Measurements from ENCODE around the gene ATP10B. TPM values are rescaled to one million over a fixed set of nuclear protein-coding genes. Genes with fewer than 3 reads are reported as not detected.

The ATP10B gene
- polyA plus RNA-seq, 1 of the 3 experiments (the other 2 are of a cell fraction): not detected

DNA sequence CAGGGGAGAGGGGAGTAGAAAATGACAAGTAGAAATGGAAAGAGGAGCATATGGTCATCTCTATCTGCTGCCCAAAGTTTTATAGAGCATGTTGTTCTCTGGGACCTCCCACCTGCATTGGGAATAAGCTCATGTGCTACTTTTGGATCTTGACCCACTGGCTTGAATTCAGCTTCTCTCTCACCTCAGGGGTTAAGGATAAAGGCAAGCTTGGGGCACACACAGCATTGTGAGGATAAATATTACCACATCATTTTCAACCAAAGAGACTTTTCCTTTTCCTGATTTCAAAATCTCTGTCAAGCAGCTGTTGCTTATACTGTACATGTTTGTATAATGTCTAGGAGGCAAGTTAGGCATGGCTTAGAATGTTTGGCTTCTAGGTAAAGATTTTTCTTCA is 16.6 kb downstream of the ATP10B start:
- H2AFZ ChIP-seq (ENCODE audit: low read depth): no peak overlapping the region
- DNase-seq: no peak
- H3F3A ChIP-seq (replicated peaks; ENCODE audit: insufficient read depth): no peaks in the 10 kb centered on the region
- no peaks in the 10 kb centered on the region for H3K9me3 ChIP-seq
- no peaks in the 10 kb centered on the region for H3K79me2 ChIP-seq (ENCODE audit: insufficient read depth)
- H3K27me3 ChIP-seq (ENCODE audit: insufficient read depth): no peaks in the 10 kb centered on the region
- no peaks in the 10 kb centered on the region for H3K36me3 ChIP-seq (replicated peaks in 1 of 2; ENCODE audit: control insufficient read depth in 1 of 2, insufficient read depth in 2 of 2, low read length in 1 of 2)
- H3K4me2 ChIP-seq: no peak overlapping the region
- H4K20me1 ChIP-seq (ENCODE audit: insufficient read depth): no peaks in the 10 kb centered on the region
- H3K27ac ChIP-seq (ENCODE audit: low read depth in 2 of 2, low read length in 1 of 2): no peak overlapping the region
- TF ChIP-seq YY1 (IDR thresholded peaks at IDR 0.05; ENCODE audit: low read depth) (no peak), MEF2A (IDR thresholded peaks at IDR 0.05; ENCODE audit: borderline replicate concordance, low read depth) (no peak), RXRA (IDR thresholded peaks at IDR 0.05; ENCODE audit: borderline replicate concordance, low read depth) (no peak), NRF1 (IDR thresholded peaks at IDR 0.05; ENCODE audit: low read depth, low read length) (no peak), RCOR1 (IDR thresholded peaks at IDR 0.05; ENCODE audit: low read length) (no peak)
- CTCF ChIA-PET: interaction anchor here (1.4 kb wide), 1 partner anchor 11 kb away, joined by 3 read pairs; no protein-coding TSS in a partner anchor
- H3K4me3 ChIP-seq (ENCODE audit: low read depth in 2 of 2, low read length in 1 of 2): no peak overlapping the region
- H3K9ac ChIP-seq: no peak overlapping the region
- no peaks in the 10 kb centered on the region for H3K9me2 ChIP-seq
- no peaks in the 10 kb centered on the region for H3K4me1 ChIP-seq (ENCODE audit: control insufficient read depth in 1 of 2, insufficient read depth in 2 of 2, low read depth in 1 of 2, low read length in 1 of 2)
- POLR2A ChIA-PET: no interaction called here

DNA sequence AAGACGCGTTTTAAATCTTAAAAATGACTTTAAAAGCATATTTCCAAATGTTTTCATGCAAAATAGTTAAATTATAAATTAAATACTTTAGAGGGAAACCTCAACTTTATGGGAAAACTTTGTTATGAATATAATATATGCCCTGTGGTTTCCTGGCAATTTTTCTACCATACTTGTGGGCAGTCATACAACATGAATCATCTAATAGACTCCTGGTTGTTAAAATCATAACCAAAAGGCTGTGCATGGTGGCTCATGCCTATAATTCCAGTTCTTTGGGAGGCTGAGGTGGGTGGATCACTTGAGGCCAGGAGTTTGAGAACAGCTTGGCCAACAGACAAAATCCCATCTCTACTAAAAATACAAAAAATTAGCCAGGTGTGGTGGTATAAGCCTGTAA is 18.2 kb downstream of the ATP10B start:
- Histone ChIP-seq H3K4me2 (no peak overlapping the region), H3K9me3 (no peaks in the 10 kb centered on the region), H4K20me1 (ENCODE audit: insufficient read depth) (no peaks in the 10 kb centered on the region), H3K4me3 (ENCODE audit: low read depth in 2 of 2, low read length in 1 of 2) (no peak overlapping the region), H3K27ac (ENCODE audit: low read depth in 2 of 2, low read length in 1 of 2) (no peak overlapping the region), H3K9me2 (no peaks in the 10 kb centered on the region), H3K79me2 (ENCODE audit: insufficient read depth) (no peaks in the 10 kb centered on the region), H3K9ac (no peak overlapping the region), H3K27me3 (ENCODE audit: insufficient read depth) (no peaks in the 10 kb centered on the region), H3K36me3 (replicated peaks in 1 of 2; ENCODE audit: control insufficient read depth in 1 of 2, insufficient read depth in 2 of 2, low read length in 1 of 2) (no peaks in the 10 kb centered on the region), H3F3A (replicated peaks; ENCODE audit: insufficient read depth) (no peaks in the 10 kb centered on the region), H2AFZ (ENCODE audit: low read depth) (no peak overlapping the region), H3K4me1 (ENCODE audit: control insufficient read depth in 1 of 2, insufficient read depth in 2 of 2, low read depth in 1 of 2, low read length in 1 of 2) (no peaks in the 10 kb centered on the region)
- WGBS (ENCODE audit: low lambda C conversion rate): 4% methylated on average over 2 of the region's 2 CpGs
- no peak for TF ChIP-seq ELF1 (IDR thresholded peaks at IDR 0.05)
- TF ChIP-seq TAF1 (IDR thresholded peaks at IDR 0.05; ENCODE audit: borderline replicate concordance, low read depth, low read length): no peak
- TF ChIP-seq, protein P1, sequence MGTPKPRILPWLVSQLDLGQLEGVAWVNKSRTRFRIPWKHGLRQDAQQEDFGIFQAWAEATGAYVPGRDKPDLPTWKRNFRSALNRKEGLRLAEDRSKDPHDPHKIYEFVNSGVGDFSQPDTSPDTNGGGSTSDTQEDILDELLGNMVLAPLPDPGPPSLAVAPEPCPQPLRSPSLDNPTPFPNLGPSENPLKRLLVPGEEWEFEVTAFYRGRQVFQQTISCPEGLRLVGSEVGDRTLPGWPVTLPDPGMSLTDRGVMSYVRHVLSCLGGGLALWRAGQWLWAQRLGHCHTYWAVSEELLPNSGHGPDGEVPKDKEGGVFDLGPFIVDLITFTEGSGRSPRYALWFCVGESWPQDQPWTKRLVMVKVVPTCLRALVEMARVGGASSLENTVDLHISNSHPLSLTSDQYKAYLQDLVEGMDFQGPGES (IDR thresholded peaks at IDR 0.05; ENCODE audit: low read depth, low read length): no peak
- no peak for TF ChIP-seq EP300 (IDR thresholded peaks at IDR 0.05; ENCODE audit: borderline replicate concordance in 1 of 2, low read depth in 1 of 2, low read length in 1 of 2)
- no peak for TF ChIP-seq RFX5 (IDR thresholded peaks at IDR 0.05; ENCODE audit: low read length)
- TF ChIP-seq MXI1 (IDR thresholded peaks at IDR 0.05; ENCODE audit: low read depth, low read length): no peak
- TF ChIP-seq CHD2 (IDR thresholded peaks at IDR 0.05; ENCODE audit: low read length, partially characterized antibody): no peak
- TF ChIP-seq JUND (IDR thresholded peaks at IDR 0.05): no peak
- TF ChIP-seq SMC3 (IDR thresholded peaks at IDR 0.05; ENCODE audit: low read depth, low read length): no peak
- no peak for TF ChIP-seq USF1 (IDR thresholded peaks at IDR 0.05; ENCODE audit: borderline replicate concordance, low read depth)
- no peak for TF ChIP-seq NRF1 (IDR thresholded peaks at IDR 0.05; ENCODE audit: low read depth, low read length)
- no peak for TF ChIP-seq MEF2A (IDR thresholded peaks at IDR 0.05; ENCODE audit: borderline replicate concordance, low read depth)
- no peak for TF ChIP-seq REST (IDR thresholded peaks at IDR 0.05; ENCODE audit: low read depth, low read length)
- no peak for TF ChIP-seq RAD21 (IDR thresholded peaks at IDR 0.05; ENCODE audit: low read length)
- no peak for TF ChIP-seq SIN3A (IDR thresholded peaks at IDR 0.05; ENCODE audit: borderline replicate concordance, low read depth, low read length)
- no peak for TF ChIP-seq RXRA (IDR thresholded peaks at IDR 0.05; ENCODE audit: borderline replicate concordance, low read depth)
- no peak for DNase-seq
- ChIA-PET POLR2A (no interaction called here), CTCF (no interaction called here)

All from SK-N-SH (cell line).